Measurements from ENCODE around the gene PTBP2. TPM values are rescaled to one million over a fixed set of nuclear protein-coding genes. Genes with fewer than 3 reads are reported as not detected.

PTBP2 gene
- total and polyA plus RNA-seq, 4 donors, result 2.5 to 14.6 (median 9.0) TPM

DNA sequence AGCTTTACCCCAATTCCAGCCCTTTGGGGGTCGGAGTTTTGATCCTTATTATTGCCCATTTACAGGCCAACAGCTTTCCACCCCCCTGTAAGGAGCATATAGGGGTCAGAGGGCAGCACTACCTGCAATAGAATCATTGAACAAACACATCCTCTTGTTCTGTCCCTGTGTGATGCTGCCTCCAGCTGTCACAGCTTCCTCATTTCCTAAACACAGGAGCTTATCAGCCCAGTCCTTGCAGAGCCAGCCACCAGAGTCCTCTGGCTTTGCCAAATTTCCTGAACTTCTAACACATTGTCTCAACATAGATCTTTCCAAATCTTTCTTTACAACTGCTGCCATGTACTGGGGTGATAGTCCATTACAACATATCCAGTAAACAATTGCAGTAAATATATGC is 32.8 kb upstream of the PTBP2 start:
- Histone ChIP-seq H3K4me3 (ENCODE audit: low read depth in 1 of 3, low read length in 3 of 3) (no peak overlapping the region), H3K9ac (ENCODE audit: low read depth in 1 of 2, low read length in 2 of 2) (no peak overlapping the region), H3K9me3 (ENCODE audit: control insufficient read depth in 4 of 4, low read length in 3 of 4) (no peaks in the 10 kb centered on the region), H3K36me3 (ENCODE audit: control insufficient read depth in 4 of 4, insufficient read depth in 3 of 4, low read depth in 1 of 4, low read length in 3 of 4) (no peaks in the 10 kb centered on the region), H3K27ac (ENCODE audit: low read depth in 1 of 2, low read length in 2 of 2) (no peak overlapping the region), H3K4me1 (ENCODE audit: control insufficient read depth in 4 of 4, insufficient read depth in 4 of 4, low read length in 3 of 4) (no peaks in the 10 kb centered on the region), H3K27me3 (ENCODE audit: control insufficient read depth in 4 of 4, insufficient read depth in 4 of 4, low read length in 3 of 4) (no peaks in the 10 kb centered on the region)
- DNase-seq (ENCODE audit: low spot score), result no peak
- TF ChIP-seq NR2F2 (IDR thresholded peaks at IDR 0.05) (no peak), REST (IDR thresholded peaks at IDR 0.05) (no peak), MAX (IDR thresholded peaks at IDR 0.05) (no peak), FOXA2 (IDR thresholded peaks at IDR 0.05) (no peak)
- WGBS, result 54% methylated on average over 1 of the region's 1 CpG

- Histone ChIP-seq H3K36me3 (ENCODE audit: control insufficient read depth in 4 of 4, insufficient read depth in 3 of 4, low read depth in 1 of 4, low read length in 3 of 4) (no peaks in the 10 kb centered on the region), H3K27ac (ENCODE audit: low read depth in 1 of 2, low read length in 2 of 2) (no peak overlapping the region), H3K9ac (ENCODE audit: low read depth in 1 of 2, low read length in 2 of 2) (no peak overlapping the region), H3K27me3 (ENCODE audit: control insufficient read depth in 4 of 4, insufficient read depth in 4 of 4, low read length in 3 of 4) (no peaks in the 10 kb centered on the region), H3K4me1 (ENCODE audit: control insufficient read depth in 4 of 4, insufficient read depth in 4 of 4, low read length in 3 of 4) (no peaks in the 10 kb centered on the region), H3K4me3 (ENCODE audit: low read depth in 1 of 3, low read length in 3 of 3) (no peak overlapping the region), H3K9me3 (ENCODE audit: control insufficient read depth in 4 of 4, low read length in 3 of 4) (no peaks in the 10 kb centered on the region)
- DNase-seq (ENCODE audit: low spot score), result no peak
- TF ChIP-seq, protein P1, sequence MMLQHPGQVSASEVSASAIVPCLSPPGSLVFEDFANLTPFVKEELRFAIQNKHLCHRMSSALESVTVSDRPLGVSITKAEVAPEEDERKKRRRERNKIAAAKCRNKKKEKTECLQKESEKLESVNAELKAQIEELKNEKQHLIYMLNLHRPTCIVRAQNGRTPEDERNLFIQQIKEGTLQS (IDR thresholded peaks at IDR 0.05), result no peak
- TF ChIP-seq HNF4A (conservative IDR thresholded peaks at IDR 0.05) (no peak), REST (IDR thresholded peaks at IDR 0.05) (no peak), CTCF (IDR thresholded peaks at IDR 0.05; ENCODE audit: low read depth, low read length, missing input control) (no peak), FOXA2 (IDR thresholded peaks at IDR 0.05) (no peak), ZBTB33 (IDR thresholded peaks at IDR 0.05) (no peak), JUND (IDR thresholded peaks at IDR 0.05) (no peak), RAD21 (IDR thresholded peaks at IDR 0.05) (no peak), FOXA1 (IDR thresholded peaks at IDR 0.05) (no peak), HNF4G (IDR thresholded peaks at IDR 0.05) (no peak), RXRA (IDR thresholded peaks at IDR 0.05) (no peak), SP1 (IDR thresholded peaks at IDR 0.05) (no peak), YY1 (IDR thresholded peaks at IDR 0.05) (no peak), GABPA (IDR thresholded peaks at IDR 0.05 in 1 of 2, conservative IDR thresholded peaks at IDR 0.05 in 1 of 2) (no peak)
- WGBS, result 84% methylated on average over 3 of the region's 3 CpGs
Observed at GRCh38 chr1:96695954-96696353, 25.6 kb upstream of the PTBP2 start.

Data from liver (tissue), 9 donors.